NCI-H460 (cell line): ENCODE data around the gene DDIAS. TPM values are rescaled to one million over a fixed set of nuclear protein-coding genes. Genes with fewer than 3 reads are reported as not detected.
"Not testable (repeated sequence)": the region's sequence is repeated elsewhere in the genome, so short reads cannot be mapped to it uniquely, and the experiment has no call there.

Source experiments
- DNase-seq: peaks from one replicate; pipeline ENCODE4 v3.0.0-alpha.2; 2016; ENCODE audit warnings: low read depth; ENCODE audit errors: extremely low read depth
- polyA plus RNA-seq: library from polyadenylated mRNA; depleted of rRNA; stranded (reverse); fragments of >200 nt; gene quantifications from 2 replicates; pipeline ENCODE4 v1.2.3, GENCODE V29; 2014; cell fraction: nucleus; rRNA removed
- total RNA-seq: library from RNA; depleted of rRNA; stranded (reverse); fragments of >200 nt; shearing (Covaris generic); gene quantifications from 2 replicates; pipeline ENCODE4 v1.2.3, GENCODE V29; 2014; rRNA removed

Gene DDIAS, protein sequence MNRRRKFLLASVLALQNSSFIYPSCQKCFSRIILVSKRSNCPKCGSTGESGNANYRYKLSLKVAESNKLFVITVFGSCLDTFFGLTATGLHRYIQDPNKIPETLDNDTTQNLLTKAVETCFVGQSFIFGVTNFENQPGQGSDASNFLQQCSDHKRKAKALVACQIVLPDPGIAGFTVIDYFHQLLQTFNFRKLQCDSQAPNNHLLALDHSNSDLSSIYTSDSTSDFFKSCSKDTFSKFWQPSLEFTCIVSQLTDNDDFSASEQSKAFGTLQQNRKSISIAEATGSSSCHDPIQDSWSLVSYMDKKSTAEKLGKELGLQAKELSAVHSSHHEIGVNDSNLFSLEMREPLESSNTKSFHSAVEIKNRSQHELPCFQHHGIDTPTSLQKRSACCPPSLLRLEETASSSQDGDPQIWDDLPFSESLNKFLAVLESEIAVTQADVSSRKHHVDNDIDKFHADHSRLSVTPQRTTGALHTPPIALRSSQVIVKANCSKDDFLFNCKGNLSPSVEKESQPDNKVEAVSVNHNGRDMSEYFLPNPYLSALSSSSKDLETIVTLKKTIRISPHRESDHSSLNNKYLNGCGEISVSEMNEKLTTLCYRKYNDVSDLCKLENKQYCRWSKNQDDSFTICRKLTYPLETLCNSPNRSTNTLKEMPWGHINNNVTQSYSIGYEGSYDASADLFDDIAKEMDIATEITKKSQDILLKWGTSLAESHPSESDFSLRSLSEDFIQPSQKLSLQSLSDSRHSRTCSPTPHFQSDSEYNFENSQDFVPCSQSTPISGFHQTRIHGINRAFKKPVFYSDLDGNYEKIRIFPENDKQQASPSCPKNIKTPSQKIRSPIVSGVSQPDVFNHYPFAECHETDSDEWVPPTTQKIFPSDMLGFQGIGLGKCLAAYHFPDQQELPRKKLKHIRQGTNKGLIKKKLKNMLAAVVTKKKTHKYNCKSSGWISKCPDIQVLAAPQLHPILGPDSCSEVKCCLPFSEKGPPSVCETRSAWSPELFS
- total RNA-seq, result 10.9 and 12.8 TPM in 2 replicates
- polyA plus RNA-seq, result 20.2 and 22.0 TPM in 2 replicates

DNA sequence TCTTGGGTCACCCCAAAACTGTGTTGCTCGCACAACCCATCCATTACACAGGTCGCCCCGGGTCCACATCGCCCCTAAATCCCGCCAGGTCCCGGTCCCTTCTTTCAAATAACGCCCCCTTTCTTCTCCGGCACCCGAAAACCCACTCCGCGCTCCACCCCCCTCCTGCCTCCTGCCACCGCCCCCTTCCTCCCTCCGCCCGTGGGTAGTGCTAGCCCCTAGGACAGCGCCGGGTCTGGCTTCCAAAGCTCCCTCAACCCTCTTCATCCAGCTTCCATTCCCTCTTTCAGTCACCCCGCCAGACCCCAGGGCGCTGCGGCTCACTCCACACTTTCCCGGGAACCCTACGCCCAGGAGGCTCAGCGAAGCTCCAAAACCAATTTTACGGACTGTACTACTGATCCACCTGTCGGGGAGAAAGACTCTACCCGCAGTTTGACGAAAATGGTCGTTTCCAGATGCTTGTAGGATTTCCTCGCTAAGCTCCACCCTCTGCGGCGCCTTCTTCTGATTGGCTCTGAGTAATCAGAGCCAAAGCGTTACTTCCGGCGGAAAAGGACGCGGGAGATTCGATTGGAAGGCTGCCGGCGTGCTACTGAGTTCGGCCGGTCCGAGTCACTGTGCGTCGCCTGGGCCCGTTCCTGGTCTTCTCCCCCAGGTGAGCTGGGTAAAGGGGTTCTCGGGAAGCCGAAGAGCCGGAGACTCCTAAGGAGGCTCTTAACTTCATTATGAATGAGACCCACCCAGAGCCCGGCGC, at the start of gene DDIAS:
Gene DDIAS (plus strand): TSS at position 572 of the 757 bp plus-strand sequence. CDS start 13,003 bp downstream, outside the sequence.
- peak; percentile 95 for DNase-seq

DNA sequence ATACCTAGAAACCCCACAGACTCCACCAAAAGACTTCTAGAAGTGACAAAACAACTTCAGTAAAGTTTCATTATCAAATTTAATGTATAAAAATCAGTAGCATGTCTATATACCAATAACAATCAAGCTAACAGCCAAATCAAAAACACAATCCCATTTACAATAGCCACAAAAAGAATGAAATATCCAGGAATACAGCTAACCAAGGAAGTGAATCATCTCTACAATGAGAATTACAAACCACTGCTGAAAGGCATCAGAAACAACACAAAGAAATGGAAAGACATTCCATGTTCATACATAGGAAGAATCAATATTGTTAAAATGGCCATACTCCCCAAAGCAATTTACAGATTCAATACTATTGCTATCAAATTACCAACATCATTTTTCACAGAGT, 47.3 kb upstream of the DDIAS start:
- no peak for DNase-seq

DNA sequence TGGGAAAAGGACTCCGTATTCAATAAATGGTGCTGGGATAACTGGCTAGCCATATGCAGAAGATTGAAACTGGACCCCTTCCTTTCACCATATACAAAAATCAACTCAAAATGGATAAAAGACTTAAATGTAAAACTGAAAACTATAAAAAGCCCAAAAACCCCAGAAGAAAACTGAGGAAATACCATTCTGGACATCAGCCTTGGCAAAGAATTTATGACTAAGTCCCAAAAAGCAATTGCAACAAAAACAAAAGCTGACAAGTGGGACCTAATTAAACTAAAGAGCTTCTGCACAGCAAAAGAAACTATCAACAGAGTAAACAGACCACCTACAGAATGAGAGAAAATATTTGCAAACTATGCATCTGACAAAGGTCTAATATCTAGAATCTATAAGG, 46.6 kb upstream of the DDIAS start:
- not testable (repeated sequence) for DNase-seq

DNA sequence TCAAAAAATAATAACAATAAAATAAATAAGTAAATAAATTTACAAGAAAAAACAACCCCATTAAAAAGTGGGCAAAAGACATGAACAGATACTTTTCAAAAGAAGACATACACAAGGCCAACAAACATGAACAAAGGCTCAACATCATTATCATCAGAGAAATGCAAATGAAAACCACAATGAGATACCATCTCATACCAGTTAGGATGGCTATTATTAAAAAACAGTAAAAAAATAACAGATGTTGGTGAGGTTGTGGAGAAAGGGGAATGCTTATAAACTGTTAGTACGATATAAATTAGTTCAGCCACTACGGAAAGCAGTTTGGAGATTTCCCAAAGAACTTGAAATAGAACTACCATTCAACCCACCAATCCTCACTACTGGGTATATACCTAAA, 45.9 kb upstream of the DDIAS start:
- no peak for DNase-seq

DNA sequence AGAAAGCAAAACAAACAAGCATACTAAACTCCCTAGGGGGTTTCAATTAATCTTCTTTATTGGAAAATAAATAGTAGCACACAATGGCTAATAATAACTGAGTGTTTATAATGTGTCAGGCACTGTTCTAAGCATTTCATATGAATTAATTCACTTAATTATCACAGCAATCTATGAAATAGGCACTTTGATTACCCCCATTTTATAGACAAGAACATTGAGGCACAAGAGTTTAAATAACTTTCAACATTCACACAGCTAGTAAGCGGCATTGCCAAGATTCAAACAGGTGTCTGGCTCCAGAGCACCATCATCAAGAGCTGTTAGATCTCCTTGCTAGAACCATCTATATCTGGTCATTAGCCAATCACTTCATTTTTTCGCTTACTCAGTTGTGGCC, 44.4 kb upstream of the DDIAS start:
- no peak for DNase-seq

DNA sequence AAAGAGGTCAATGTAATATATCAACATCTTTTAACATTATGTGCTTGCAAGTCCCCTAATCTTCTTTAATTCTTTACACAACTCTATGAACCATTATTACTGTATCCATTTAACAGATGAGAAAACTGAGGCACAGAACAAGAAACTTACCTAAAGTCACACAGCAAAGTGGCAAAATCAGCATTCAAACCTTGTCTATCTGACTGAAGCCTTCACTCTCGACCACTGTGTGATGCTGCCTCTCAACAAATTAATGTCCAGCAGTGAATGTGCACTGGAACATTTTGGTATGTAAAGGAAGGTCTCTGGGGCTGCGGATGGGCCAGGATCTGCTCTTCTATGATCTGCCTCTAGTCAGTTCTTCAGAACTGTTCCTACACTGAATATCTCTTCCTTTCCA, 43.4 kb upstream of the DDIAS start:
- no peak for DNase-seq

DNA sequence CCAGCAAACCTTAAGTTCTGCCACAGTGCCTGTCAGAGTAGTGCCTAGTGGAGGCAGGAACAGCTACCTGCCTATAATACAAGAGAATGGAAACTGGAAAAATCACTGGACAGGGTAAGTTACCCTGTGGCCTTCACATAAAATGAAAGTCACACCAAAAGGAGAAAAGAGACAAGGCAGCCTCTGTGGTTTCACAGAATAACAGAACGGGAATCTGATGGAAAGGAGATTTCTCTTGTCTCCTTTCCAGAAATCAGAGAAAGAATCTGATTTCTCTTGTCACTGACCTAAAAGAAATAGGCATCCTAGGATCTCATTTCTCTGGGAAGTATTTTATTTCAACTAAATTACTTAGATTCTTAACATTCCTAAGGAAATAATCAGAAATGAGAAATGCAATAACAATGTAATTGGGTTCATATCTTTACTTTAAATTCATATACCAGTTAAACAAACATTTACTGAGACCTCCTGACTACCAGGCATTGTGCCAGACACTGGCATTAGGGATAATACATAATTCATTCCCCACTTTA, 42.9 kb upstream of the DDIAS start:
- DNase-seq, result peak; percentile 30

DNA sequence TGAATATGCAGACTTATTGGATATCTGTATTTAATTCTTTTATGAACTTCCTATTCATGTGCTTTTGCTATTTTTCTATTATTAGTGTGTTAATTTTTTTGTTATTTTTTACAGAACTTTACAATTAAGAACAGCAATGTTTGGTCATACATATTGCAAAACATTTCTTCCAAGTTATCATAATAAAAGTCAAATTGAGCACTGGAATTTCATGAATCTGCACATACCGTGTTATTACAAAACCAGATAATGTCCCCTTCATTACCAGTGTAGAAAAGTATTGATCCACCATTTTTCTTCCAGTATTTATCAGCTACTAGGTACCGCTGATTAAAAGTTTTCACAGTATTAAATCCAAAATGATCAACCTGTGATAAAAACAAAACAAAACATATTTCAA, 41.8 kb upstream of the DDIAS start:
- no peak for DNase-seq

DNA sequence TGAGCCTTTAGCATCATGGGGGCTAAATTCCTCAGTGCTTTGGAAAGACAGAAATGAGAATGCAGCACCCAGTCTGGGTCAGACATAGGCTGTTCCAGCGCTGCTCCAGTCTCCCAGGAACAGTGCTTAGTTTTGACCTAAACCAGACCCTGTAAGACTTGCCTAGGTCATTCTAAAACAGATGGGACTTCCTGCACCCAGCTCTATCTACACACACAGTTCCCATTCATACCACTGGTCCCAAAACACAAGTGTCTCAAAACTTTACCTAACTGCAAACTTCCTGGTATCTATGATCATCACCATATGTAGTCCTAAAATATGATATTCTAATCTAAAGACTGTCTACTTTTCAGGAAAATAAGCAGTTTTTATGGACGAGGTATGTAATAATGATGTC, 39.2 kb upstream of the DDIAS start:
- DNase-seq, result no peak

DNA sequence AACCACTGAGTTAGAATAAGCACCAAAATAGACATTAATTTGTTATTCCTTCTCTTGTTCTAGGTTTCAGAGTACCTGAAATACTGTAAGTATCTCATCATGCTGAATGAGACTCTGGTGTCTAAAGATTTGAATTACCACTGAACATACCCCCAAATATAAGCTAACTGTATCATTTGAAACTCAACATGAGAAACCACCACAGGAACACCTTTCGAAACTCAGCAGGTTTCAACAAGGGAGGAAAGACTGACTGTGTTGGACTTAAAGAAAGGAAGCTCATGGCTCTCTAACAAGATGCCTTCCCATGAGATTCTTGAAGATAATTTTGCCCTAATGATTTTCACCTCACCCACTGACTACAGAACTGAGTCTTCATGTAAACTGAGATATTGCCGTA, 38.3 kb upstream of the DDIAS start:
- no peak for DNase-seq

DNA sequence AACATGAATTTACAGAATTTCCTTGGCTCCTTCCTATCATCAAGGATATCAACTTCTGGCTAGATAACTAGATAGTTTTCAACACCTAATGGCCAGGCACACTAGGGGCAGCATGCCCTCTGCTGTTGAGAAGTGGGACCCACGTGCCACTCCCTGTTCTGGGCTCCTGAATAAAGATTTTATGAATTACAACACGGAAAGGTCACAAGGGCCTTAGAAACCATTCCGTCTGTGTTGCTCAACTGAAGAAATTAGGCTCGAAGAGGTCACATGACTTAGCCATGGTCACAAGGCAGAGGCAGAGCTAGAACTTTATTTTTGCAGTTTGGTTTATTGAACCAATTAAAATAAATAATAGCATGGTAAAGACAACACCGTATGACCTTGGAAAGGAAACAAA, 37.3 kb upstream of the DDIAS start:
- peak; percentile 46 for DNase-seq

DNA sequence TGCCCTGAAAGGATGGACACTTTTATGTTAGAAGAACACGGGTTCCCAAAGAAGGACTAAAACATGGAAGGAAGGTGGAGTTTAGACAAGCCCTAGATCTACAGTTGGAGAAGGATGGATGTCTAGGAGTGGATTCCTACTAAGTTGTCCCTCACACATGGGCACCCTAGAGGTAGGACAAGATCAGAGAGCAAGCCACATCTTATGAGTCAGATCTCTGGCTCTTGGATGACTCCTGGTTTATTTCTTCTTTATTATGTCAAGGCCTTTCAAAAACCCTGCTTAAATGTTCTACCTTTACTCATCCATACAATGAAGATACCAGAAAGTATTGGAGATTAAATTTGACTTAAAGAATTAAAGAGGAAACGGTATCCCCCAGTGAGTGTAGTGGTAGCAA, 35.7 kb upstream of the DDIAS start:
- no peak for DNase-seq

DNA sequence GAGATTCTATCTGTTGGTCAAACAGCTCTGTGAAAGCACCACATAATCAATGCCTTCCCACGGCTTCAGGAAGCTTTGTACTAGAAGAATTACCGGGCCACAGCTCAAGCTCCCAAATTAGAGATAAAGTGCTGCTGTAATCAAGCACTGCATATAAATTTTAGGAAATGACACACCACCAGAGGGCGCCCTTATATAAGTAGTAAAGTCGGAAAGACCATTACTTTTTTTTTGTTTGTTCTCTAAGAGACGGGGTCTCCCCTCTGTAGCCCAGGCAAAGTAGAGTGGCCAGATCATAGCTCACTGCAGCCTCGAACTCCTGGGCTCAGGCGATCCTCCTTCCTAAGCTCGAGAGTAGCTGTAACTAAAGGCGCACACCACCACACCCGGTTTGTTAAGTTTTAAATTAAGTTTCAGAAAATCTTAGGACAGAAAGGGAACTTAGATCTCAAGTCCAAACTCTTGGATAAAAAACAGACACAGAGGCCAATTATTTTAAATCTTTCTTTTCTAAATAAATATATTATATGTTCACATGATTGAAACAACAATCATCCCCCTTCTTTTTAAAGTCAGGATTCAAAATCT, 33.9 kb upstream of the DDIAS start:
- peak; percentile 49 for DNase-seq

DNA sequence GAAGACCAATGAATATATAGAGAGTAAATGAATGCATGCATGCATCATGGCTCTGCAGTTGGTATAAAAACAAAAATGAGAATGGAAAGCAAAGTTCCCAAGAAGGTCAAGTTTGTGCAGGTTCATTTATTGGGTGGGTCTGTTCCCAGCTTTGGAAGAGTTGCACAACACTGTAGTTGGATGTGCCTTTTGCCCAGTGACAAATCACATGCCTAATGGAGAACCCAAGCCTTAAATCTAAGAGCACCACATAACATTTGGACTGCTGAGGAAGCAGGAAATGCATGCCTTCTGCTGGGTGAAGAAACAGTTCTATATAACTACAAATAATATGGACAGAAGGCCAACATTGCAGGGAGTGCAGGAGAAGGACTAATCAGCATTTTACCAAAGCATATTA, 31.9 kb upstream of the DDIAS start:
- no peak for DNase-seq

DNA sequence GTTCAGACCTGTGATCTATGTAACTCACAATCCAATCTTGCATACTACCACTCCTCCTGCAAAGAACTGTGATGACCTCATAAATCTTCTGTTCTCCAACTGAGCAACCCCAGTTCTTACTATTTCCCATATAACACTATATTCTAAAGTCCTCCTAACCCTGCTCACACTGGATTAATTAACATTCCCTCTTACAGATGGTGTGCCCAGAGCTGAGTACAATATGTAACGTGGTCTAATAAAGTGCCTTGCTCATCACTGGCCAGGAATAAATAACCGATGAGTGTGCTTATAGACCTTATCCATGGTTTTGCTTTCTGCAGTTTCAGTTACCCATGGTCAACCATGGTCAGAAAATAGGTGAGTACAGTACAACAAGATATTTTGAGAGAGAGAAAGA, 29.9 kb upstream of the DDIAS start:
- no peak for DNase-seq

DNA sequence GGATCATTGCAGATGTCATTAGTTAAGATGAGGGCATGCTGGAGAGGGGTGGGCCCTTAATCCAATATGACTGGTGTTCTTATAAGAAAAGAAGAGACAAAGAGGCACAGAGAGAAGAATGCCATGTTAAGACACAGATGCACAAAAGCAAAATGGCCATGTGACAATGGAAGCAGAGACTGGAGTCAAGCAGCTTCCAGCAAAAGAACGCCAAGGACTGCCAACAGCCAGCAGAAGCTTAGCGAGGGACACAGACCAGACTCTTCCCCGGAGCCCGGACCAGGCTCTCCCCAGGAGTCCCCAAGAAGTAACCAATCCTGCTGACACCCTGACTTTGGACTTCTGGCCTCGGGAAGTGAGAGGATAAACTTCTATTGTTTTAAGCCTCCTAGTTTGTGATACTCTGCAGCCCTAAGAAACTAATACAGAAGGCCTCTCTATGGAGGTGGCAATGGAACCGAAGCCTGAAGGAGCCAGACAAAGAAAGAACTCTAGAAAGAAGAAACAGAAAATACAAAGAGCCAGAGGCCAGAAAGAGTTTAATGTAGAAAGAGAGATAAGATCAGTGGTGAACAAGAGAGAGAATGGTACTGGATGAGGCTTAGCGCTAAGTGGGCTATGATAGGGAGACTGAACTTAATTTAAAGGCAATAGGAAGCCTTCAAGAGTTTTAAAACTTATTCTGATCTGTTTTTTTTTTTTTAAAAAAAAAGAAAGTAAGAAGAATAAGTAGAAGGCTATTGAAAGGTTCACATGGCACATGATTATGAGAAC, 29.0 kb upstream of the DDIAS start:
- DNase-seq, result no peak

DNA sequence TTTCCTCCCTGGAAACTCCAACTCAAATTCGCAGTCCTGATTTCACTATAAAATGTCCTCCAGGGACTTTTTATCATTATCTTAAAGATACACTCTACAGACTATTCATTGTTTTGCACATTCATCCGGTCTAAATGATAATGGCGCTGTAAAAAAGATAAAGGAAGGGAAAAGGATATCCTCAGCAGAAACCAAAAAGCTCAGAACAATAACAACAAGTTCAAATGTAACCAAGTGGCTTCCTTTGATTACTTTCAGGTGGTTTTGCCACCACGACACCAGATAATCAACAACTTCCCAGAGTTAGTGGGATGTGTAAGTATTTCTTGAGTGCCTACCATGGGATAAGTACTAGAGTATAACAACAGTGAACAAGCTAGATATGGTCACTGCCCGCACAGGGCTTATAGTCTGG, 27.6 kb upstream of the DDIAS start:
- DNase-seq, result no peak

DNA sequence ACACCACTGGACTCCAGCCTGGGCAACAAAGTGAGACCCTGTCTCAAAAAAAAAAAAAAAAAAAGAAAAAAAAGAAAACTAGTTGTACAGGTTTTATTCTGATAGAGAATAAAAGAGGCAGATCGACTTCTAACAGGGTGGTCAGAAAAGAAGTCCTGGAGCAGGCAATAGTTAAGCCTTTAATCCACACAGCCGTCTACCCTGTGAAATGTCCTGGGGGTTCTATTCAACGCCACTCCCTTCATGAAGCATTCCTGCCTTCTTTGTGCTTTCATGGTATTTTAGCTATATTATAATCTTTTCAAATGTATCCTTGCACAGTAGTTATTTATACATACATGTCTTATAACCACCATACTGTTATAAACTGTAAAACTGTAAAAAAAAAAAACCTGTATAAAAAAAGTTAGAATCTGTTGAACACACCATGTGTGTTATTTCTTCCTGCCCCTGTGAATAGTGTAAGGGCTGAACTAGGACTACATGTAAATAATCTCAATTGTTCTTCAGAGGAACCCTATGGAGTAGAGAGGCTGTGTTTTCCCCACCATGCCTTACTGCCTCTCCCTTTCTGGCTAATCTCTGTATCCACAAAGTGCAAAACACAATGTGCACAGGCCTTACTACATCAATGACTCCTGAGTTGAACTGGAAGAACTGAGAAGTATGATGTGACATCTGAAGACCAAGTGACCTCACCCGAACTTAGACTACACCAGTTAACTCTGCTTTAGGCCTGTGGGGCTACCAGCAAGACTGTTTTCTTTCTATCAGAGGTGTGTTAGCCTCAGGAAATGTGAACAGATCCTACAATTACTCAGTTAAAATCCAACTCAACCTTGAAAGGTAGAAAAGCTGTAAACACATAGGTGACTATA, 26.7 kb upstream of the DDIAS start:
- DNase-seq, result no peak
